Measurements from ENCODE around the gene SNX24.

DNA sequence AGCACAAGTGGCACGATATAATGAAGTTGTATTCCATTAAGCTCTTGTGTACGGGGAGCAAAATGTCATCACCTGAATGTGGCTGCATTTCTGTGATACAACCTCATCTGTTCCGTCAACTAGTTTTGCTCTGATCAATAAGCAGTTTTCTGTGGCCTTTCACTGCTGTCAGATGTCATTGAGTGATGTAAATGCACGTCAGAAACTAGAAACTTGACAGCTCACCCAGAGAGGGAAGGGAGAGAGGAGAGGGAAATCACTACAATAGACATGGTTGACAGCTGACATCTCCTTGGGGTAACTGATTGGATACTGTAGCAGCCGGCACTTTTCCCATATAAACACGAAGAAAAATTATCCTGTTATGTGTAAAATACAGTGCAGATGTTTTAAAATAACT is 62.7 kb downstream of the SNX24 start:
- TF ChIP-seq, protein P1, sequence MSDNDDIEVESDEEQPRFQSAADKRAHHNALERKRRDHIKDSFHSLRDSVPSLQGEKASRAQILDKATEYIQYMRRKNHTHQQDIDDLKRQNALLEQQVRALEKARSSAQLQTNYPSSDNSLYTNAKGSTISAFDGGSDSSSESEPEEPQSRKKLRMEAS (IDR thresholded peaks at IDR 0.05; ENCODE audit: low read depth, low read length) = no peak
- no peak for TF ChIP-seq CTCF (IDR thresholded peaks at IDR 0.05 in 2 of 3, conservative IDR thresholded peaks at IDR 0.05 in 1 of 3; ENCODE audit: control insufficient read depth in 2 of 3, extremely low read depth in 1 of 3, insufficient read depth in 1 of 3, low read depth in 3 of 3, low read length in 3 of 3)
- no peak for TF ChIP-seq TCF12 (IDR thresholded peaks at IDR 0.05; ENCODE audit: low read depth, low read length)
- no peak for TF ChIP-seq KDM1A (IDR thresholded peaks at IDR 0.05; ENCODE audit: borderline replicate concordance)
- TF ChIP-seq MEF2A (IDR thresholded peaks at IDR 0.05; ENCODE audit: insufficient read depth, low read depth, low read length) = no peak
- TF ChIP-seq ZBTB33 (IDR thresholded peaks at IDR 0.05) = no peak
- no peak for TF ChIP-seq IKZF1 (conservative IDR thresholded peaks at IDR 0.05)
- TF ChIP-seq CBX5 (IDR thresholded peaks at IDR 0.05; ENCODE audit: low read depth) = no peak
- no peak for TF ChIP-seq CHD1 (IDR thresholded peaks at IDR 0.05; ENCODE audit: low read depth, low read length)
- no peak for TF ChIP-seq YBX1 (IDR thresholded peaks at IDR 0.05)
- TF ChIP-seq MXI1 (IDR thresholded peaks at IDR 0.05; ENCODE audit: low read depth, low read length) = no peak
- TF ChIP-seq CEBPZ (IDR thresholded peaks at IDR 0.05; ENCODE audit: low read depth, low read length) = no peak
